PC-9 (cell line): ENCODE data around the gene MID2. TPM values are rescaled to one million over a fixed set of nuclear protein-coding genes. Genes with fewer than 3 reads are reported as not detected.

Source experiments
- BruUV-seq: library from RNA; stranded (reverse); fragments of 400-500 nt; replicated peaks from 2 replicates; lab custom pipeline; 2021; lab: Mats Ljungman, UMichigan
- CTCF ChIA-PET: fragments of 300-600 bp; sonication (Branson Sonifier 250); formaldehyde crosslinking; loops from one replicate; lab custom pipeline; 2022; ENCODE audit warnings: antibody characterized with exemption; lab: Charles Lee
- POLR2A ChIA-PET: fragments of 300-600 bp; sonication (Branson Sonifier 250); formaldehyde crosslinking; loops from one replicate; lab custom pipeline; 2022; ENCODE audit warnings: antibody characterized with exemption; ENCODE audit not compliant: unreplicated experiment; lab: Charles Lee
- DNase-seq, 2 experiments: peaks; one replicate each; pipeline versions ENCODE4 v3.0.0 to v3.0.0-alpha.2; 2015 to 2022; ENCODE audit warnings: mixed read lengths in 1 of 2
- H2AFZ ChIP-seq: fragments of 200-600 bp; sonication (generic); 2 replicates; pipeline ENCODE4 v1.8.1; 2017; ENCODE audit warnings: antibody characterized with exemption
- H3F3A ChIP-seq: fragments of 200-600 bp; sonication (generic); 2 replicates; pipeline ENCODE4 v1.8.1; 2017; ENCODE audit warnings: antibody characterized with exemption, mild to moderate bottlenecking, low read depth; ENCODE audit not compliant: insufficient read depth
- H3K27ac ChIP-seq: fragments of 200-600 bp; sonication (generic); 2 replicates; pipeline ENCODE4 v1.6.1; 2016; ENCODE audit warnings: mixed run types
- H3K27me3 ChIP-seq: fragments of 200-600 bp; sonication (generic); 2 replicates; pipeline ENCODE4 v1.6.1; 2016; ENCODE audit warnings: low read depth, mixed run types; ENCODE audit not compliant: insufficient read depth
- H3K36me3 ChIP-seq: fragments of 200-600 bp; sonication (generic); 2 replicates; pipeline ENCODE4 v1.6.1; 2016; ENCODE audit warnings: low read depth, mixed run types
- H3K4me1 ChIP-seq: fragments of 200-600 bp; sonication (generic); replicated peaks from 2 replicates; pipeline ENCODE4 v1.6.1; 2016; ENCODE audit warnings: mixed run types; ENCODE audit not compliant: insufficient read depth
- H3K4me2 ChIP-seq: fragments of 200-600 bp; sonication (generic); 2 replicates; pipeline ENCODE4 v1.6.1; 2017; ENCODE audit warnings: mixed run types
- H3K4me3 ChIP-seq: fragments of 200-600 bp; sonication (generic); 2 replicates; pipeline ENCODE4 v1.6.1; 2016; ENCODE audit warnings: mixed run types
- H3K79me2 ChIP-seq: fragments of 200-600 bp; sonication (generic); 2 replicates; pipeline ENCODE4 v1.6.1; 2017; ENCODE audit warnings: low read depth, mixed run types
- H3K9me2 ChIP-seq: fragments of 200-600 bp; sonication (generic); 2 replicates; pipeline ENCODE4 v1.8.1; 2017; ENCODE audit warnings: mild to moderate bottlenecking; ENCODE audit not compliant: insufficient read depth
- H3K9me3 ChIP-seq: fragments of 200-600 bp; sonication (generic); 2 replicates; pipeline ENCODE4 v1.8.1; 2016; ENCODE audit warnings: low read depth; ENCODE audit not compliant: insufficient read depth
- H4K20me1 ChIP-seq: fragments of 200-600 bp; sonication (generic); 2 replicates; pipeline ENCODE4 v1.8.1; 2017; ENCODE audit not compliant: insufficient read depth
- CTCF ChIP-seq: fragments of 200-600 bp; sonication (generic); conservative IDR thresholded peaks from 2 replicates; pipeline ENCODE4 v1.6.1; 2017; ENCODE audit warnings: mixed run types, antibody characterized with exemption, mild to moderate bottlenecking, moderate library complexity
- EZH2 ChIP-seq: fragments of 200-600 bp; sonication (generic); IDR thresholded peaks from 2 replicates; pipeline ENCODE4 v1.8.0; 2017; ENCODE audit warnings: antibody characterized with exemption, low read depth
- intact Hi-C: fragments of 100-400 bp; cut with micrococcal nuclease; formaldehyde crosslinking; loops from one replicate; pipeline ENCODE4 v1.10.0; 2022; ENCODE audit not compliant: unreplicated experiment
- total RNA-seq: library from RNA; stranded (reverse); gene quantifications from 2 replicates; pipeline ENCODE4 v1.2.3, GENCODE V29; 2021

Gene MID2
- total RNA-seq, 1 experiment from 2014 or later: 1.0 TPM

- BruUV-seq: no TSS peak
- Histone ChIP-seq H2AFZ (no peak overlapping the region), H3K4me3 (no peak overlapping the region), H3K9me2 (no peaks in the 10 kb centered on the region), H3K36me3 (no peaks in the 10 kb centered on the region), H3F3A (no peaks in the 10 kb centered on the region), H3K4me2 (no peak overlapping the region), H3K27ac (no peak overlapping the region), H3K9me3 (no peaks in the 10 kb centered on the region), H3K79me2 (no peaks in the 10 kb centered on the region), H3K27me3 (no peaks in the 10 kb centered on the region), H4K20me1 (no peaks in the 10 kb centered on the region), H3K4me1 (no peaks in the 10 kb centered on the region)
- DNase-seq: no peak
- ChIA-PET CTCF (no interaction called here), POLR2A (interaction anchor here (0.7 kb wide), 1 partner anchor 41 kb away, joined by 3 read pairs; no protein-coding TSS in a partner anchor)
- TF ChIP-seq CTCF: no peak
- no peak for TF ChIP-seq EZH2
- intact Hi-C loops: no loop called here
Observed at GRCh38 chrX:107934262-107934661, 108.6 kb downstream of the MID2 start.

- Histone ChIP-seq H3K79me2 (no peaks in the 10 kb centered on the region), H2AFZ (peak overlapping the region; percentile 91; the same call in 1 of the 2 replicates), H4K20me1 (no peaks in the 10 kb centered on the region), H3K4me3 (peak overlapping the region; percentile 70; the same call in 1 of the 2 replicates), H3K9me2 (no peaks in the 10 kb centered on the region), H3K9me3 (no peaks in the 10 kb centered on the region), H3K4me1 (no peaks in the 10 kb centered on the region), H3K36me3 (no peaks in the 10 kb centered on the region), H3K27me3 (no peaks in the 10 kb centered on the region), H3K27ac (no peak overlapping the region), H3F3A (no peaks in the 10 kb centered on the region), H3K4me2 (peak overlapping the region; percentile 88)
- no TSS peak for BruUV-seq
- ChIA-PET CTCF (no interaction called here), POLR2A (no interaction called here)
- TF ChIP-seq CTCF (no peak), EZH2 (no peak)
- DNase-seq: no peak
- intact Hi-C loops: no loop called here
Observed at GRCh38 chrX:107935200-107935599, 109.5 kb downstream of the MID2 start.

- ChIA-PET POLR2A (no interaction called here), CTCF (no interaction called here)
- Histone ChIP-seq H3K27ac (no peak overlapping the region), H3K4me1 (no peaks in the 10 kb centered on the region), H2AFZ (peak overlapping the region; percentile 91), H3K4me3 (peak overlapping the region; percentile 70), H4K20me1 (no peaks in the 10 kb centered on the region), H3K36me3 (no peaks in the 10 kb centered on the region), H3K9me3 (no peaks in the 10 kb centered on the region), H3K79me2 (no peaks in the 10 kb centered on the region), H3K27me3 (no peaks in the 10 kb centered on the region), H3K9me2 (no peaks in the 10 kb centered on the region), H3F3A (no peaks in the 10 kb centered on the region), H3K4me2 (peak overlapping the region; percentile 88)
- TF ChIP-seq EZH2 (no peak), CTCF (no peak)
- intact Hi-C loops: no loop called here
- no TSS peak for BruUV-seq
- peak; percentile 28 to 40 for DNase-seq
Observed at GRCh38 chrX:107935664-107936433, 110.2 kb downstream of the MID2 start.
